Mucosa of gallbladder (tissue), 1 donor: ENCODE data around the gene CALD1. TPM values are rescaled to one million over a fixed set of nuclear protein-coding genes. Genes with fewer than 3 reads are reported as not detected.

ENCODE experiments used
- DNase-seq: peaks from one replicate; pipeline ENCODE4 v3.0.0-alpha.2; 2020; ENCODE audit warnings: low spot score
- total RNA-seq: library from RNA; stranded (reverse); gene quantifications from one replicate; pipeline ENCODE4 v1.2.1, GENCODE V29; 2021
- donor health status: DM: no; HTN: no; CAD: no.

CALD1 gene
- total RNA-seq, 1 donor from 2014 or later = 601 TPM

GRCh38 chr7:134857958-134858357 lies 78.5 kb downstream of the CALD1 start:
- DNase-seq = no peak

GRCh38 chr7:134859783-134860182 lies 80.3 kb downstream of the CALD1 start:
- DNase-seq = no peak

GRCh38 chr7:134865001-134865845 lies 85.8 kb downstream of the CALD1 start:
- no peak for DNase-seq

- no peak for DNase-seq
These were observed 87.2 kb downstream of the CALD1 start for GRCh38 chr7:134866617-134867016.

GRCh38 chr7:134870156-134870555 lies 90.7 kb downstream of the CALD1 start:
- no peak for DNase-seq

- no peak for DNase-seq
These were observed 91.3 kb downstream of the CALD1 start for GRCh38 chr7:134870781-134871180.

GRCh38 chr7:134873253-134873652 lies 93.8 kb downstream of the CALD1 start:
- DNase-seq = no peak

- no peak for DNase-seq
These were observed 95.0 kb downstream of the CALD1 start for GRCh38 chr7:134874407-134874806.

- no peak for DNase-seq
These were observed 96.4 kb downstream of the CALD1 start for GRCh38 chr7:134875867-134876266.

- no peak for DNase-seq
These were observed 99.4 kb downstream of the CALD1 start for GRCh38 chr7:134878746-134879357.

- no peak for DNase-seq
These were observed 100.5 kb downstream of the CALD1 start for GRCh38 chr7:134879815-134880475.

GRCh38 chr7:134882481-134882880 lies 103.0 kb downstream of the CALD1 start:
- no peak for DNase-seq

- DNase-seq = no peak
These were observed 106.5 kb downstream of the CALD1 start for GRCh38 chr7:134885967-134886352.

- peak; percentile 62 for DNase-seq
These were observed 107.1 kb downstream of the CALD1 start for GRCh38 chr7:134886353-134887057.

GRCh38 chr7:134887523-134887922 lies 108.1 kb downstream of the CALD1 start:
- DNase-seq = no peak

GRCh38 chr7:134888141-134888740 lies 108.8 kb downstream of the CALD1 start:
- DNase-seq = peak; percentile 27

- no peak for DNase-seq
These were observed 111.1 kb downstream of the CALD1 start for GRCh38 chr7:134890246-134891240.

GRCh38 chr7:134891262-134891695 lies 111.8 kb downstream of the CALD1 start:
- DNase-seq = peak; percentile 89

GRCh38 chr7:134891696-134892678 lies 112.6 kb downstream of the CALD1 start:
- DNase-seq = no peak
